Activated T-helper 9 cell treated with anti-CD3 and anti-CD28 coated beads, Interleukin-2, amount 50 U/mL, for 16 hours (primary cell): Measurements from ENCODE around the gene PTPN22.
A peak's percentile ranks its signal among the peaks of the same experiment; 100 is the strongest.

Source experiments
- DNase-seq: peaks from one replicate; pipeline ENCODE4 v3.0.0-alpha.2; 2020; ENCODE audit warnings: low read depth

PTPN22 gene

GRCh38 chr1:113871597-113872113 lies at the start of gene PTPN22:
Gene PTPN22, minus strand, starts transcription at chr1:113871712.
- peak; percentile 66 for DNase-seq

- no peak for DNase-seq
Observed at GRCh38 chr1:113918243-113918642, 46.7 kb upstream of the PTPN22 start.

GRCh38 chr1:113917400-113918082 lies 46.0 kb upstream of the PTPN22 start:
- no peak for DNase-seq

- DNase-seq = no peak
Observed at GRCh38 chr1:113916974-113917373, 45.5 kb upstream of the PTPN22 start.

GRCh38 chr1:113913887-113914664 lies 42.6 kb upstream of the PTPN22 start:
- DNase-seq = no peak

GRCh38 chr1:113913312-113913668 lies 41.8 kb upstream of the PTPN22 start:
- no peak for DNase-seq

- DNase-seq = no peak
Observed at GRCh38 chr1:113912594-113913311, 41.2 kb upstream of the PTPN22 start.

GRCh38 chr1:113905435-113905861 lies 33.9 kb upstream of the PTPN22 start:
- DNase-seq = no peak

- peak; percentile 93 for DNase-seq
Observed at GRCh38 chr1:113904674-113905434, 33.3 kb upstream of the PTPN22 start, which contains the start of the genes AP4B1 and DCLRE1B. Gene AP4B1, minus strand, starts transcription at chr1:113904799. Its CDS starts 82 bp downstream, at chr1:113904717. Gene DCLRE1B, plus strand, starts transcription at chr1:113905326. Its CDS starts 261 bp downstream, at chr1:113905587.

- no peak for DNase-seq
Observed at GRCh38 chr1:113904293-113904673, 32.8 kb upstream of the PTPN22 start.

GRCh38 chr1:113903501-113904292 lies 32.2 kb upstream of the PTPN22 start:
- no peak for DNase-seq

- DNase-seq = no peak
Observed at GRCh38 chr1:113901191-113901590, 29.7 kb upstream of the PTPN22 start.

- no peak for DNase-seq
Observed at GRCh38 chr1:113899111-113899510, 27.6 kb upstream of the PTPN22 start.

- no peak for DNase-seq
Observed at GRCh38 chr1:113898241-113898814, 26.8 kb upstream of the PTPN22 start.

- DNase-seq = no peak
Observed at GRCh38 chr1:113895961-113896360, 24.4 kb upstream of the PTPN22 start.

- no peak for DNase-seq
Observed at GRCh38 chr1:113895098-113895497, 23.6 kb upstream of the PTPN22 start.

- no peak for DNase-seq
Observed at GRCh38 chr1:113893267-113893666, 21.8 kb upstream of the PTPN22 start.

- DNase-seq = no peak
Observed at GRCh38 chr1:113891631-113892220, 20.2 kb upstream of the PTPN22 start.

GRCh38 chr1:113890816-113891215 lies 19.3 kb upstream of the PTPN22 start:
- no peak for DNase-seq
